ENCODE results near the gene KCNC4. TPM values are rescaled to one million over a fixed set of nuclear protein-coding genes. Genes with fewer than 3 reads are reported as not detected.

Gene KCNC4
- total RNA-seq, 6 donors from 2014 or later = 2.5 to 11.9 (median 4.4) TPM

DNA sequence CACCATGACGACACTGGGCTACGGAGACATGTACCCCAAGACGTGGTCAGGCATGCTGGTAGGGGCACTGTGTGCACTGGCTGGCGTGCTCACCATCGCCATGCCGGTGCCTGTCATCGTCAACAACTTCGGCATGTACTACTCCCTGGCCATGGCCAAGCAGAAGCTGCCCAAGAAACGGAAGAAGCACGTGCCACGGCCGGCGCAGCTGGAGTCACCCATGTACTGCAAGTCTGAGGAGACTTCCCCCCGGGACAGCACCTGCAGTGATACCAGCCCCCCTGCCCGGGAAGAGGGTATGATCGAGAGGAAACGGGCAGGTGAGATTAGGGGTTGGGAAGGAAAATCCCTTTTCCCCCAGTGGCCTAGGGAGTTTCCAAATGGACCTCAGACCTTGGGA lies 13.5 kb downstream of the KCNC4 start:
- no peaks in the 10 kb centered on the region for H3K9me3 ChIP-seq
- no peaks in the 10 kb centered on the region for H3K4me1 ChIP-seq
- no peaks in the 10 kb centered on the region for H3K27me3 ChIP-seq
- H3K27ac ChIP-seq = no peak overlapping the region
- no peak overlapping the region for H3K4me3 ChIP-seq
- DNase-seq (no peak), ATAC-seq (ENCODE audit: low FRiP score in 2 of 2) (no peak)
- TF ChIP-seq, protein P1, sequence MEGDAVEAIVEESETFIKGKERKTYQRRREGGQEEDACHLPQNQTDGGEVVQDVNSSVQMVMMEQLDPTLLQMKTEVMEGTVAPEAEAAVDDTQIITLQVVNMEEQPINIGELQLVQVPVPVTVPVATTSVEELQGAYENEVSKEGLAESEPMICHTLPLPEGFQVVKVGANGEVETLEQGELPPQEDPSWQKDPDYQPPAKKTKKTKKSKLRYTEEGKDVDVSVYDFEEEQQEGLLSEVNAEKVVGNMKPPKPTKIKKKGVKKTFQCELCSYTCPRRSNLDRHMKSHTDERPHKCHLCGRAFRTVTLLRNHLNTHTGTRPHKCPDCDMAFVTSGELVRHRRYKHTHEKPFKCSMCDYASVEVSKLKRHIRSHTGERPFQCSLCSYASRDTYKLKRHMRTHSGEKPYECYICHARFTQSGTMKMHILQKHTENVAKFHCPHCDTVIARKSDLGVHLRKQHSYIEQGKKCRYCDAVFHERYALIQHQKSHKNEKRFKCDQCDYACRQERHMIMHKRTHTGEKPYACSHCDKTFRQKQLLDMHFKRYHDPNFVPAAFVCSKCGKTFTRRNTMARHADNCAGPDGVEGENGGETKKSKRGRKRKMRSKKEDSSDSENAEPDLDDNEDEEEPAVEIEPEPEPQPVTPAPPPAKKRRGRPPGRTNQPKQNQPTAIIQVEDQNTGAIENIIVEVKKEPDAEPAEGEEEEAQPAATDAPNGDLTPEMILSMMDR (IDR thresholded peaks at IDR 0.05) = no peak
- no peak for TF ChIP-seq POLR2AphosphoS5 (IDR thresholded peaks at IDR 0.05)
- TF ChIP-seq EP300 (IDR thresholded peaks at IDR 0.05) = no peak
- TF ChIP-seq POLR2A (IDR thresholded peaks at IDR 0.05) = no peak
- peaks cover 0 to 48% (median 6%) of the 10 kb centered on the region in 4 donors for H3K36me3 ChIP-seq
- 94 to 98% methylated on average over 17 of the region's 17 CpGs for WGBS, 2 donors

DNA sequence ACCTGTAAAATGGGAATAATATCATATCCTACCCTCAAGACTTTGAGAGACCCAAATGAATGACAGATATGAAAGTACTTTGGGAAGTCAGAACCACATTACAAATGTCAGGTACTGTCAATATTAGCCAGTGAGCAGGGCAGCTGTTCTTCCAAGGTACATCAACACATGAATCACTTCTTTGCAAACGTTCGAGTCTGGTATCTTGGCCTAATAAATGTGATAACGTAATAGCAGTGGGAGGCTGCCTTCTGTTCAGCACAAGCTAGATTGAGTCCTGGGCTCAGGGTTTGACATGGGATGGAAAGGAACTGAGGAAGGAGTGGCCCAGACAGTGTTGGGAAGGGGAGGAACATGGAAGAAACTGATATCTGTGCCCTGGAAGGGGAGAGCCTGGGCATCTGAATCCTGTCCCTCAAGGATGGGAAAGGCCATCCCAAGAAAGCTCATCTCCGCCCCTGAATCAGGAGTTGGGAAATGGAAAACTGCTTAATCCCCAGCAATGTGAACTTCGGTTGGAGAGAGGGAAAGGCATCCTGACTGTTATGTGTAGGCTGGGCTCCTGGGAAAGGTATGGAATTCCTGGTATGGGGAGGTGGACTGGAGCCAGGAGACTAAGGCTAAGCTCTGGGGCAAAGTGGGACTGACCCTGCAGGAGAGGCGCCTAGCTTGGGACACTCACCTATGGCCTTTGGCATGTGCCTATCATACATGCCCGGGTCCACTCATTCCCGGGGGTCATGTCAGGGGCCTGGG lies 14.3 kb downstream of the KCNC4 start:
- H3K27ac ChIP-seq = no peak overlapping the region
- 80 to 85% methylated on average over 6 to 8 of the region's 8 CpGs for WGBS, 2 donors
- peaks cover 0 to 53% (median 8%) of the 10 kb centered on the region in 4 donors for H3K36me3 ChIP-seq
- H3K4me3 ChIP-seq = no peak overlapping the region
- TF ChIP-seq POLR2AphosphoS5 (IDR thresholded peaks at IDR 0.05) (no peak), EP300 (IDR thresholded peaks at IDR 0.05) (no peak), POLR2A (IDR thresholded peaks at IDR 0.05) (no peak)
- TF ChIP-seq, protein P1 (IDR thresholded peaks at IDR 0.05) = no peak
- no peak for ATAC-seq (ENCODE audit: low FRiP score in 2 of 2)
- DNase-seq = no peak
- H3K9me3 ChIP-seq = no peaks in the 10 kb centered on the region
- no peaks in the 10 kb centered on the region for H3K27me3 ChIP-seq
- no peaks in the 10 kb centered on the region for H3K4me1 ChIP-seq

DNA sequence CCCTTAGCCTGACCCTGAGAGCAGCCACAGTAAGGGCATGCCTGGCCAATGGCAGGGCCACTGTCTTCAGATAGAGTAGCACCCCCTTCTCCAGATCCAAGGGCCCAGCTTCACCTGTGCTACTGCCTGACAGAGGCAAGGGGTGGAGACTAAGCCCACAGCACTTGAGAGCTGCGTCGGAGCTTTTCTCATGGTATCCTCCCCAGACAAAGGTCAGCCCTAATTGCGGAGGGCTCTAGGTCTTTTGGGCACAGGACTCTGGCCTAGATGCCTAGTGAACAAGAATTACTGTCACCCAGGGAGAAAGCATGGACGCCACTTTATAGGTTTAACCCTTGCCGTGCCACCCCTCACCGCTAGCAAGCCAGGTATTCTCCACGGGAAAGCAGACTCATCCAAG lies 15.1 kb downstream of the KCNC4 start:
- Histone ChIP-seq H3K4me1 (no peaks in the 10 kb centered on the region), H3K4me3 (no peak overlapping the region), H3K27ac (no peak overlapping the region), H3K9me3 (no peaks in the 10 kb centered on the region), H3K27me3 (no peaks in the 10 kb centered on the region), H3K36me3 (peaks cover 0 to 52% (median 9%) of the 10 kb centered on the region in 4 donors)
- TF ChIP-seq POLR2A (IDR thresholded peaks at IDR 0.05) (no peak), POLR2AphosphoS5 (IDR thresholded peaks at IDR 0.05) (no peak), EP300 (IDR thresholded peaks at IDR 0.05) (no peak)
- TF ChIP-seq, protein P1 (IDR thresholded peaks at IDR 0.05) = no peak
- 77 to 81% methylated on average over 4 to 7 of the region's 7 CpGs for WGBS, 2 donors
- ATAC-seq (ENCODE audit: low FRiP score in 2 of 2) (no peak), DNase-seq (no peak)

DNA sequence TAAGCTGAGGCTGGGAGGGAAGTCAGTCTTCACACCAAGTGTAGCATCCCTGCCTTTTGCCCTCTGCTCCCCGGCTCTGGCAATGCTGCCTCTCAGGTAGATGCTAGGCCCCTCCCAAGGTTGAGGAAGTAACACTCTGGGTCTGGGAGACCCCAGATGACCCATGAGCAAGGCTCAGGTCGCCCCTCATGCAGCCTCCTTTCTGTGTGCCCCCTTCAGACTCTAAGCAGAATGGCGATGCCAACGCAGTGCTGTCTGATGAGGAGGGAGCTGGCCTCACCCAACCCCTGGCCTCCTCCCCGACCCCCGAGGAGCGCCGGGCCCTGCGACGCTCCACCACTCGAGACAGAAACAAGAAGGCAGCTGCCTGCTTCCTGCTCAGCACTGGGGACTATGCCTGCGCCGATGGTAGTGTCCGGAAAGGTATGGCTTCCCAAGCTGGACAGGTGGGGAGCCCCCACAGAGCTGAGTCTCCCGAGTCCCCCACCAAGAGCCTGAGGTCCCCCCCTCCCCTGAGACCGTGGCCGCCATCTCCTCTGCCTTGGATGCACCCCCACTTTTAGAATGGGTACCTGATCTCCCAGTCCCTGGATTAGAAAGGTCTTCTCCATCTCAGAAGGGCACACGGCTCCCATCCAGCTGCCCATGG lies 15.8 kb downstream of the KCNC4 start:
- H3K27me3 ChIP-seq = no peaks in the 10 kb centered on the region
- TF ChIP-seq POLR2AphosphoS5 (IDR thresholded peaks at IDR 0.05) (no peak), POLR2A (IDR thresholded peaks at IDR 0.05) (no peak), EP300 (IDR thresholded peaks at IDR 0.05) (no peak)
- TF ChIP-seq, protein P1 (IDR thresholded peaks at IDR 0.05) = no peak
- H3K9me3 ChIP-seq = no peaks in the 10 kb centered on the region
- ATAC-seq (ENCODE audit: low FRiP score in 2 of 2) = no peak
- H3K4me3 ChIP-seq = no peak overlapping the region
- no peak overlapping the region for H3K27ac ChIP-seq
- no peaks in the 10 kb centered on the region for H3K4me1 ChIP-seq
- peaks cover 0 to 55% (median 9%) of the 10 kb centered on the region in 4 donors for H3K36me3 ChIP-seq
- WGBS, 2 donors = 95 to 97% methylated on average over 13 to 18 of the region's 18 CpGs
- peak in 1 of 2 donors; percentile 58 for DNase-seq
